H1 (cell line): ENCODE data around the gene CDKL4. TPM values are rescaled to one million over a fixed set of nuclear protein-coding genes. Genes with fewer than 3 reads are reported as not detected.

ENCODE experiments used
- CTCF ChIA-PET: fragments of 300-600 bp; sonication (Branson Sonifier 250); formaldehyde crosslinking; loops from one replicate; lab custom pipeline; 2021; ENCODE audit not compliant: partially characterized antibody; lab: Charles Lee
- POLR2A ChIA-PET: fragments of 300-600 bp; sonication (Branson Sonifier 250); formaldehyde crosslinking; loops from one replicate; lab custom pipeline; 2021; ENCODE audit warnings: inconsistent platforms; ENCODE audit not compliant: partially characterized antibody; lab: Charles Lee
- DNase-seq, 2 experiments: peaks; one replicate each; pipeline versions ENCODE4 v3.0.0 to v3.0.0-alpha.2; 2010 to 2022; ENCODE audit warnings: low spot score in 2 of 2, low read depth in 1 of 2, mixed read lengths in 1 of 2
- FAIRE-seq: peaks from 2 replicates; lab custom pipeline; 2011; peaks lifted over from hg19 to GRCh38; lab: Jason Lieb, UNC
- H2AFZ ChIP-seq: 2 replicates; pipeline ENCODE4 v1.8.1; 2012; ENCODE audit warnings: low read length, inconsistent platforms
- H2AK5ac ChIP-seq: 2 replicates; pipeline ENCODE4 v1.6.1; 2013; ENCODE audit warnings: low read depth, low read length
- H2BK120ac ChIP-seq: replicated peaks from 2 replicates; pipeline ENCODE3; 2013; ENCODE audit warnings: low read depth, low read length, inconsistent platforms
- H2BK12ac ChIP-seq: 2 replicates; pipeline ENCODE4 v1.6.1; 2013; ENCODE audit warnings: low read depth, low read length
- H2BK15ac ChIP-seq: 2 replicates; pipeline ENCODE4 v1.6.1; 2013; ENCODE audit warnings: low read length
- H2BK20ac ChIP-seq: 2 replicates; pipeline ENCODE4 v1.6.1; 2013; ENCODE audit warnings: low read length
- H2BK5ac ChIP-seq: 2 replicates; pipeline ENCODE4 v1.6.1; 2013; ENCODE audit warnings: low read depth, low read length
- H3K14ac ChIP-seq: 2 replicates; pipeline ENCODE4 v1.6.1; 2013; ENCODE audit warnings: inconsistent platforms; ENCODE audit not compliant: insufficient read length
- H3K18ac ChIP-seq: 2 replicates; pipeline ENCODE4 v1.6.1; 2013; ENCODE audit warnings: low read length; ENCODE audit errors: extremely low read depth
- H3K23ac ChIP-seq: 2 replicates; pipeline ENCODE4 v1.6.1; 2013; ENCODE audit warnings: inconsistent platforms; ENCODE audit not compliant: insufficient read length
- H3K23me2 ChIP-seq: 2 replicates; pipeline ENCODE4 v1.6.1; 2013; ENCODE audit warnings: low read depth, low read length
- H3K27ac ChIP-seq: 2 replicates; pipeline ENCODE4 v1.6.1; 2011; ENCODE audit warnings: low read depth, low read length, inconsistent platforms
- H3K27me3 ChIP-seq, 4 experiments: replicated peaks in 1 of 4; 1 replicate in 1 of 4; 2 replicates in 3 of 4; pipeline versions ENCODE4 v1.6.1 to v1.8.1; 2011 to 2013; ENCODE audit warnings: low read length in 3 of 4, mild to moderate bottlenecking in 3 of 4, inconsistent platforms in 2 of 4, mixed read lengths in 2 of 4, moderate library complexity in 1 of 4; ENCODE audit not compliant: control insufficient read depth in 3 of 4, insufficient read depth in 3 of 4; ENCODE audit errors: extremely low read depth in 1 of 4
- H3K36me3 ChIP-seq, 4 experiments: 2 replicates each; pipeline versions ENCODE4 v1.6.1 to v1.8.1; 2011 to 2013; ENCODE audit warnings: mild to moderate bottlenecking in 4 of 4, low read length in 3 of 4, moderate library complexity in 2 of 4, control low read depth in 1 of 4, inconsistent platforms in 1 of 4; ENCODE audit not compliant: insufficient read depth in 4 of 4, control insufficient read depth in 2 of 4
- H3K4ac ChIP-seq: replicated peaks from 2 replicates; pipeline ENCODE3; 2013; ENCODE audit warnings: low read length, low read depth, mixed read lengths, inconsistent platforms; ENCODE audit not compliant: insufficient read length
- H3K4me1 ChIP-seq, 4 experiments: replicated peaks in 1 of 4; 1 replicate in 1 of 4; 2 replicates in 3 of 4; pipeline versions ENCODE4 v1.6.1 to v1.8.1; 2011 to 2013; ENCODE audit warnings: low read length in 3 of 4, inconsistent platforms in 2 of 4, mixed read lengths in 1 of 4; ENCODE audit not compliant: insufficient read depth in 4 of 4, control insufficient read depth in 3 of 4
- H3K4me2 ChIP-seq, 2 experiments: 2 replicates each; pipeline versions ENCODE4 v1.6.1 to v1.8.1; 2011 to 2013; ENCODE audit warnings: low read depth in 2 of 2, low read length in 2 of 2, control low read depth in 1 of 2, inconsistent platforms in 1 of 2, mild to moderate bottlenecking in 1 of 2; ENCODE audit not compliant: insufficient read depth in 1 of 2
- H3K4me3 ChIP-seq, 4 experiments: fragments of 200-600, 300-600 bp in 1 of 4; sonication (generic), shearing (Covaris generic), sonication (Bioruptor Twin) in 1 of 4; 2 replicates each; pipeline versions ENCODE4 v1.5.1 to v1.8.1; 2011 to 2016; ENCODE audit warnings: low read length in 4 of 4, low read depth in 3 of 4, control low read depth in 2 of 4, inconsistent platforms in 2 of 4, mild to moderate bottlenecking in 2 of 4, mixed read lengths in 1 of 4, moderate library complexity in 1 of 4; ENCODE audit not compliant: insufficient read depth in 2 of 4; ENCODE audit errors: extremely low read depth in 1 of 4
- H3K56ac ChIP-seq: replicated peaks from 2 replicates; pipeline ENCODE3; 2013; ENCODE audit warnings: low read depth, mild to moderate bottlenecking, mixed read lengths, low read length, inconsistent platforms; ENCODE audit not compliant: insufficient read length
- H3K79me1 ChIP-seq: 2 replicates; pipeline ENCODE4 v1.6.1; 2013; ENCODE audit warnings: low read depth, low read length, control low read depth
- H3K79me2 ChIP-seq, 2 experiments: 2 replicates each; pipeline versions ENCODE4 v1.6.1 to v1.8.1; 2012 to 2013; ENCODE audit warnings: low read length in 2 of 2, mild to moderate bottlenecking in 2 of 2, inconsistent platforms in 1 of 2; ENCODE audit not compliant: insufficient read depth in 2 of 2, control insufficient read depth in 1 of 2
- H3K9ac ChIP-seq, 4 experiments: replicated peaks in 1 of 4; 1 replicate in 1 of 4; 2 replicates in 3 of 4; pipeline versions ENCODE4 v1.6.1 to v1.8.1; 2011 to 2013; ENCODE audit warnings: low read depth in 3 of 4, low read length in 3 of 4, control low read depth in 2 of 4, mild to moderate bottlenecking in 2 of 4, moderate library complexity in 2 of 4, inconsistent platforms in 1 of 4; ENCODE audit errors: extremely low read depth in 1 of 4
- H3K9me3 ChIP-seq, 2 experiments: 2 replicates each; pipeline versions ENCODE4 v1.6.1 to v1.8.1; 2012 to 2013; ENCODE audit warnings: mild to moderate bottlenecking in 2 of 2, moderate library complexity in 2 of 2, control low read depth in 1 of 2, inconsistent platforms in 1 of 2, low read depth in 1 of 2, low read length in 1 of 2, mixed read lengths in 1 of 2; ENCODE audit not compliant: insufficient read depth in 2 of 2
- H4K20me1 ChIP-seq, 2 experiments: replicated peaks in 1 of 2; 2 replicates each; pipeline versions ENCODE3 to v1.8.1; 2011 to 2013; ENCODE audit warnings: inconsistent platforms in 2 of 2, low read length in 2 of 2, mild to moderate bottlenecking in 1 of 2; ENCODE audit not compliant: insufficient read depth in 2 of 2, control insufficient read depth in 1 of 2
- H4K5ac ChIP-seq: 2 replicates; pipeline ENCODE4 v1.6.1; 2013; ENCODE audit warnings: low read length, low read depth, mixed read lengths, inconsistent platforms; ENCODE audit not compliant: insufficient read length
- H4K8ac ChIP-seq: 2 replicates; pipeline ENCODE4 v1.8.0; 2013; ENCODE audit warnings: mild to moderate bottlenecking, moderate library complexity, low read length, inconsistent platforms; ENCODE audit not compliant: insufficient read depth; ENCODE audit errors: extremely low read depth
- H4K91ac ChIP-seq: replicated peaks from 2 replicates; pipeline ENCODE3; 2013; ENCODE audit warnings: low read length, mixed read lengths, inconsistent platforms; ENCODE audit not compliant: insufficient read length
- CBX8 ChIP-seq: fragments of 300-800, 300-1000 bp; sonication (generic); IDR thresholded peaks from 2 replicates; pipeline ENCODE4 v1.7.1; 2016; ENCODE audit warnings: low read depth, low read length, borderline replicate concordance
- GTF2F1 ChIP-seq: IDR thresholded peaks from 2 replicates; pipeline ENCODE4 v1.6.1; 2012; ENCODE audit warnings: low read depth, low read length, improper control_type of control experiment, borderline replicate concordance
- JUN ChIP-seq: IDR thresholded peaks from 2 replicates; pipeline ENCODE4 v1.6.1; 2011; ENCODE audit warnings: low read depth, mild to moderate bottlenecking, improper control_type of control experiment, low read length
- NANOG ChIP-seq: IDR thresholded peaks from 2 replicates; pipeline ENCODE4 v1.6.1; 2011; ENCODE audit warnings: low read length, low read depth, mild to moderate bottlenecking, inconsistent platforms; ENCODE audit not compliant: insufficient read depth, poor library complexity, severe bottlenecking
- RAD21 ChIP-seq, 2 experiments: IDR thresholded peaks in 1 of 2; conservative IDR thresholded peaks in 1 of 2; 2 replicates each; pipeline ENCODE4 v1.6.1; 2011; ENCODE audit warnings: low read depth in 2 of 2, low read length in 2 of 2, improper control_type of control experiment in 1 of 2, inconsistent platforms in 1 of 2, mild to moderate bottlenecking in 1 of 2, moderate library complexity in 1 of 2
- RNF2 ChIP-seq: fragments of 200-900, 300-1000 bp; sonication (generic); IDR thresholded peaks from 2 replicates; pipeline ENCODE4 v1.7.1; 2016; ENCODE audit warnings: borderline replicate concordance, low read depth, mild to moderate bottlenecking, antibody characterized with exemption, low read length; ENCODE audit not compliant: poor library complexity, severe bottlenecking; ENCODE audit errors: missing control alignments
- TAF7 ChIP-seq: optimal IDR thresholded peaks from 2 replicates; pipeline ENCODE3; 2011; ENCODE audit warnings: low read depth, mild to moderate bottlenecking, inconsistent platforms, low read length, moderate library complexity, borderline replicate concordance
- WGBS, 2 experiments: shearing (Covaris generic) in 1 of 2; methylation state at CpG; one replicate each; pipeline versions ENCODE4 v1.1.6 to v1.1.7; 2013 to 2015; ENCODE audit warnings: low lambda C conversion rate in 2 of 2, mixed read lengths in 2 of 2, inconsistent platforms in 1 of 2, low coverage in 1 of 2, missing lambda C conversion rate in 1 of 2; ENCODE audit not compliant: insufficient replicate concordance in 2 of 2, insufficient coverage in 1 of 2, insufficient read length in 1 of 2; ENCODE audit errors: extremely low coverage in 1 of 2, missing lambda C conversion rate in 1 of 2; 5-methylcytosine and 5-hydroxymethylcytosine counted together
- polyA plus RNA-seq, 7 experiments: library from polyadenylated mRNA; depleted of rRNA in 3 of 7; stranded (reverse) in 5 of 7; unstranded in 2 of 7; fragments of >200 nt in 5 of 7; fragments of 200-250 nt in 2 of 7; gene quantifications; 1 replicate in 5 of 7; 2 replicates in 1 of 7; 4 replicates in 1 of 7; pipeline versions ENCODE4 v1.2.1 to v1.2.3, GENCODE V29; 2011 to 2013; ENCODE audit warnings: missing spikeins in 2 of 7, mixed read lengths in 2 of 7
- total RNA-seq: library from RNA; stranded (reverse); fragmentation: NEBNext Ultra II Directional; extraction: Animal tissue kit (Norgen Biotek cat#: 25700); gene quantifications from 2 replicates; pipeline ENCODE4 v1.2.1, GENCODE V29; 2021
- TF ChIP-seq, protein P1 (sequence below): IDR thresholded peaks from 2 replicates; pipeline ENCODE4 v1.6.1; 2011; ENCODE audit warnings: low read depth, mild to moderate bottlenecking, low read length; ENCODE audit not compliant: insufficient read depth

The CDKL4 gene
- total and polyA plus RNA-seq, 2 of the 8 experiments (the other 6 are each of a cell fraction or from before 2014, with no cell fraction given) = not detected

DNA sequence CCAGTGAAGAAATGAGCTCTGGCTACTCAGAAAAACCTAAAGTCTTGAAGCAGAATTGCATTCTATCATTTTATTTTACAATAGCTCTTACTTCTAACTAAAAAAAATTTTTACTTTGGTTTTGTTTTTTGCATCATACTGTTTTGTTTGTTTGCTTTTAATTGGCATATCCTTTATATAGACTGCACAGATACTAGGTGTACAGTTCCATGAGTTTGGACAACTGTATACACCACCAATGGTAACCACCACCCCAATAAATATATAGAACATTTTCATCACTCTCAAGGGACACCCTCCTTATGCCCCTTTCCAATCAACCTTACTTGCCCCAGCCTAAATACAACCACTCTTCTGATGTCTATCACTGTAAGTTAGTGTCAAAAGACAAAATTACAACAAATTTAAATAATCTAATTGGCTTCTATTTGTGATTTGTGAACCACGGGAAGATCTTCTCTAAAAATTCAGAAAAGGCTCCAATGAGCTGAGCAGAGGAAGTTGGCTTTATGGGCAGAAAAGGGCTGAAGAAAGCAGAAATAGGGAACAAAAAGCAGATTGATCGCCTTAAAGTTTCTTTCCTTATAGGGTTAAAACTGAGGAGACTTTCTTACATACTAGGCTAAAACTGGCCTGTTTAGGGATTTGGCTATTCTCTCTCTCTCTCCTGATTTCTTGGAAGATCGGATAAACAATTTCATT, 100.7 kb downstream of the CDKL4 start:
- Histone ChIP-seq H2AK5ac (no peak overlapping the region), H3K4me2 (no peak overlapping the region), H3K9ac (no peak overlapping the region), H3K56ac (no peak overlapping the region), H3K18ac (no peak overlapping the region), H2AFZ (peak overlapping the region; percentile 52; the same call in 1 of the 2 replicates), H4K5ac (no peak overlapping the region), H3K27me3 (no peaks in the 10 kb centered on the region), H3K14ac (no peak overlapping the region), H3K23me2 (no peaks in the 10 kb centered on the region), H3K36me3 (no peaks in the 10 kb centered on the region), H3K79me1 (no peaks in the 10 kb centered on the region), H3K79me2 (no peaks in the 10 kb centered on the region), H4K8ac (no peak overlapping the region), H3K4me3 (no peak overlapping the region), H4K20me1 (no peaks in the 10 kb centered on the region), H3K23ac (no peak overlapping the region), H2BK5ac (no peak overlapping the region), H3K4ac (no peak overlapping the region), H3K27ac (no peak overlapping the region), H2BK120ac (no peak overlapping the region), H4K91ac (no peak overlapping the region), H2BK12ac (no peak overlapping the region), H3K9me3 (no peaks in the 10 kb centered on the region), H2BK15ac (no peak overlapping the region), H3K4me1 (peaks cover 0 to 3% (median 2%) of the 10 kb centered on the region in 4 experiments; a peak in 4 of 7 replicates), H2BK20ac (no peak overlapping the region)
- FAIRE-seq = no peak
- 94% methylated on average over 3 of the region's 3 CpGs; no CpG with 5 or more reads in 1 of the 2 experiments for WGBS, 2 experiments
- no peak for DNase-seq
- CTCF ChIA-PET = interaction anchor here (0.7 to 1.4 kb wide), 6 partner anchors 7 to 86 kb away, joined by 3 to 4 read pairs (median 3); no protein-coding TSS in a partner anchor
- POLR2A ChIA-PET = interaction anchor here (0.7 to 1.1 kb wide), 2 partner anchors 18 to 39 kb away, joined by 3 read pairs; no protein-coding TSS in a partner anchor
- TF ChIP-seq TAF7 = no peak
- TF ChIP-seq RNF2 = no peak
- no peak for TF ChIP-seq NANOG
- TF ChIP-seq JUN = no peak
- TF ChIP-seq, protein P1, sequence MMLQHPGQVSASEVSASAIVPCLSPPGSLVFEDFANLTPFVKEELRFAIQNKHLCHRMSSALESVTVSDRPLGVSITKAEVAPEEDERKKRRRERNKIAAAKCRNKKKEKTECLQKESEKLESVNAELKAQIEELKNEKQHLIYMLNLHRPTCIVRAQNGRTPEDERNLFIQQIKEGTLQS = no peak
- TF ChIP-seq GTF2F1 = no peak
- no peak for TF ChIP-seq RAD21 (IDR thresholded peaks at IDR 0.05 in 1 of 2, conservative IDR thresholded peaks at IDR 0.05 in 1 of 2; ENCODE audit: low read depth in 2 of 2, low read length in 2 of 2)
- no peak for TF ChIP-seq CBX8
